B cell (primary cell): ENCODE data around the gene GPX6.

Experiments used
- CTCF ChIP-seq: fragments of 200-600 bp; IDR thresholded peaks from one replicate; pipeline ENCODE4 v1.8.0; 2022; ENCODE audit warnings: antibody characterized with exemption, mild to moderate bottlenecking
- EZH2 ChIP-seq: IDR thresholded peaks from 2 replicates; pipeline ENCODE4 v1.6.1; 2012; ENCODE audit warnings: borderline replicate concordance, low read depth, mild to moderate bottlenecking, moderate library complexity, low read length; ENCODE audit not compliant: insufficient read depth, poor library complexity, severe bottlenecking

- no peak for TF ChIP-seq EZH2
- no peak for TF ChIP-seq CTCF
These were observed 29.1 kb downstream of the GPX6 start for GRCh38 chr6:28486533-28486932.
